GM12878 (cell line): ENCODE results near the gene CHMP1A. TPM values are rescaled to one million over a fixed set of nuclear protein-coding genes. Genes with fewer than 3 reads are reported as not detected.

Experiments used
- ATAC-seq: fragments of 200-7000 bp; cut with Tn5 transposase; 3 replicates; pipeline ENCODE4 v1.9.1; 2020; ENCODE audit warnings: mild to moderate bottlenecking, moderate library complexity
- BruUV-seq: library from RNA; stranded (reverse); fragments of 400-500 nt; replicated peaks from 2 replicates; lab custom pipeline; 2021; lab: Mats Ljungman, UMichigan
- CTCF ChIA-PET: fragments of 300-600 bp; sonication (Branson Sonifier 250); formaldehyde crosslinking; extraction: SDS; loops from one replicate; lab custom pipeline; 2021; ENCODE audit warnings: inconsistent platforms; lab: Yijun Ruan, JAX
- POLR2A ChIA-PET: fragments of 350-600 bp; formaldehyde crosslinking; extraction: SDS; loops from one replicate; lab custom pipeline; 2021; ENCODE audit warnings: inconsistent platforms; lab: Charles Lee
- RAD21 ChIA-PET: fragments of 300-600 bp; sonication (Branson Sonifier 250); formaldehyde crosslinking; loops from one replicate; lab custom pipeline; 2023; ENCODE audit warnings: antibody characterized with exemption; ENCODE audit not compliant: unreplicated experiment; lab: Charles Lee
- SMC1A ChIA-PET: fragments of 300-600 bp; sonication (Branson Sonifier 250); formaldehyde crosslinking; loops from one replicate; lab custom pipeline; 2023; ENCODE audit not compliant: unreplicated experiment, uncharacterized antibody; lab: Charles Lee
- DNase-seq: peaks from one replicate; pipeline ENCODE4 v3.0.0-alpha.2; 2011; ENCODE audit warnings: low read depth, low spot score
- FAIRE-seq: peaks from 3 replicates; lab custom pipeline; 2011; peaks lifted over from hg19 to GRCh38; lab: Jason Lieb, UNC
- H2AFZ ChIP-seq: 2 replicates; pipeline ENCODE4 v1.6.0; 2011; ENCODE audit warnings: low read depth, low read length, control low read depth; ENCODE audit not compliant: control insufficient read depth
- H3K27ac ChIP-seq: 2 replicates; pipeline ENCODE4 v1.5.1; 2011; ENCODE audit warnings: control low read depth; ENCODE audit not compliant: control insufficient read depth, insufficient read depth
- H3K27me3 ChIP-seq, 2 experiments: replicated peaks in 1 of 2; 2 replicates each; pipeline versions ENCODE4 v1.6.0 to v1.6.1; 2011; ENCODE audit warnings: low read length in 1 of 2; ENCODE audit not compliant: control insufficient read depth in 2 of 2, insufficient read depth in 2 of 2
- H3K36me3 ChIP-seq, 2 experiments: 2 replicates each; pipeline ENCODE4 v1.5.1; 2011; ENCODE audit warnings: low read length in 1 of 2; ENCODE audit not compliant: control insufficient read depth in 2 of 2, insufficient read depth in 2 of 2
- H3K4me1 ChIP-seq: 2 replicates; pipeline ENCODE4 v1.6.1; 2011; ENCODE audit warnings: mild to moderate bottlenecking, low read length, moderate library complexity, mixed read lengths; ENCODE audit not compliant: control insufficient read depth, insufficient read depth
- H3K4me2 ChIP-seq: 2 replicates; pipeline ENCODE4 v1.6.0; 2011; ENCODE audit warnings: control low read depth; ENCODE audit not compliant: control insufficient read depth, insufficient read depth
- H3K4me3 ChIP-seq: fragments of 200-600 bp; sonication (generic); 2 replicates; pipeline ENCODE4 v1.5.1; 2016
- H3K79me2 ChIP-seq: 2 replicates; pipeline ENCODE4 v1.6.0; 2011; ENCODE audit warnings: low read length; ENCODE audit not compliant: control insufficient read depth, insufficient read depth
- H3K9ac ChIP-seq: 2 replicates; pipeline ENCODE4 v1.8.0; 2011; ENCODE audit warnings: low read length, control low read depth, mixed read lengths; ENCODE audit not compliant: control insufficient read depth, insufficient read depth
- H3K9me3 ChIP-seq: replicated peaks from 3 replicates; pipeline ENCODE4 v1.5.1; 2011; ENCODE audit warnings: mild to moderate bottlenecking, low read length; ENCODE audit not compliant: control insufficient read depth, insufficient read depth
- H4K20me1 ChIP-seq: 2 replicates; pipeline ENCODE4 v1.6.0; 2011; ENCODE audit not compliant: control insufficient read depth, insufficient read depth
- BHLHE40 ChIP-seq, 2 experiments: fragments of 450-650 bp in 1 of 2; IDR thresholded peaks; 2 replicates each; pipeline ENCODE4 v1.6.1; 2011 to 2017; ENCODE audit warnings: low read depth in 2 of 2, borderline replicate concordance in 1 of 2, improper control_type of control experiment in 1 of 2, low read length in 1 of 2, mild to moderate bottlenecking in 1 of 2
- EZH2 ChIP-seq: IDR thresholded peaks from 2 replicates; pipeline ENCODE4 v1.6.1; 2012; ENCODE audit warnings: low read depth, mild to moderate bottlenecking, control low read depth, inconsistent platforms, low read length, borderline replicate concordance; ENCODE audit not compliant: control insufficient read depth
- KAT2A ChIP-seq: conservative IDR thresholded peaks from 2 replicates; pipeline ENCODE4 v1.6.1; 2011; ENCODE audit warnings: low read depth, low read length; ENCODE audit not compliant: control insufficient read depth
- SRF ChIP-seq, 2 experiments: IDR thresholded peaks; 2 replicates each; pipeline ENCODE4 v1.6.1; 2011; ENCODE audit warnings: low read depth in 2 of 2, low read length in 2 of 2, mild to moderate bottlenecking in 1 of 2, moderate library complexity in 1 of 2
- STAT3 ChIP-seq: IDR thresholded peaks from 2 replicates; pipeline ENCODE4 v1.6.1; 2011; ENCODE audit warnings: low read depth, low read length, improper control_type of control experiment
- ZNF217 ChIP-seq: fragments of 450-650 bp; IDR thresholded peaks from 2 replicates; pipeline ENCODE4 v1.6.1; 2017; ENCODE audit warnings: antibody characterized with exemption, mild to moderate bottlenecking
- whole genome bisulfite sequencing: methylation state at CpG from one replicate; pipeline ENCODE4 v1.1.6; 2016; ENCODE audit warnings: low lambda C conversion rate; ENCODE audit not compliant: insufficient replicate concordance, insufficient coverage; ENCODE audit errors: missing lambda C conversion rate; 5-methylcytosine and 5-hydroxymethylcytosine counted together
- in situ Hi-C: fragments of 300-500 bp; cut with MboI; formaldehyde crosslinking; loops from 9 replicates; pipeline ENCODE4 v1.14.3; 2018; ENCODE audit warnings: mixed read lengths
- intact Hi-C: fragments of 100-400 bp; cut with micrococcal nuclease; formaldehyde crosslinking; loops from one replicate; pipeline ENCODE4 v1.14.2; 2022; ENCODE audit not compliant: unreplicated experiment
- polyA plus RNA-seq, 11 experiments: library from polyadenylated mRNA; depleted of rRNA in 4 of 11; unstranded in 6 of 11; stranded (reverse) in 5 of 11; fragments of >200 nt; fragmentation: Nextera tagmentation in 4 of 11; fragmentation: Illumina TruSeq in 1 of 11; extraction: Ambion mirVana in 4 of 11; extraction: Trizol in 1 of 11; gene quantifications; 1 replicate in 1 of 11; 2 replicates in 10 of 11; pipeline versions ENCODE4 v1.2.1 to v1.2.3, GENCODE V29; 2011 to 2016; ENCODE audit warnings: inconsistent platforms in 2 of 11, missing spikeins in 2 of 11, low read depth in 1 of 11
- total RNA-seq, 4 experiments: library from RNA; depleted of rRNA in 3 of 4; stranded (reverse); fragments of >200 nt in 3 of 4; fragmentation: Illumina TruSeq in 1 of 4; extraction: Trizol in 1 of 4; gene quantifications; 2 replicates each; pipeline versions ENCODE4 v1.2.1 to v1.2.3, GENCODE V29; 2013 to 2021
- TF ChIP-seq, protein P1 (sequence below), 3 experiments: IDR thresholded peaks in 2 of 3; conservative IDR thresholded peaks in 1 of 3; 2 replicates each; pipeline ENCODE4 v1.5.1; 2011; ENCODE audit warnings: low read depth in 3 of 3, low read length in 3 of 3, mild to moderate bottlenecking in 3 of 3, control low read depth in 2 of 3, moderate library complexity in 2 of 3, inconsistent platforms in 1 of 3, mixed read lengths in 1 of 3; ENCODE audit not compliant: control insufficient read depth in 2 of 3, insufficient read depth in 1 of 3; ENCODE audit errors: extremely low read depth in 1 of 3

The CHMP1A gene
- total and polyA plus RNA-seq, 10 of the 15 experiments (the other 5 are each of a cell fraction or from before 2014, with no cell fraction given): 1.0 to 86.7 (median 54.7) TPM

DNA sequence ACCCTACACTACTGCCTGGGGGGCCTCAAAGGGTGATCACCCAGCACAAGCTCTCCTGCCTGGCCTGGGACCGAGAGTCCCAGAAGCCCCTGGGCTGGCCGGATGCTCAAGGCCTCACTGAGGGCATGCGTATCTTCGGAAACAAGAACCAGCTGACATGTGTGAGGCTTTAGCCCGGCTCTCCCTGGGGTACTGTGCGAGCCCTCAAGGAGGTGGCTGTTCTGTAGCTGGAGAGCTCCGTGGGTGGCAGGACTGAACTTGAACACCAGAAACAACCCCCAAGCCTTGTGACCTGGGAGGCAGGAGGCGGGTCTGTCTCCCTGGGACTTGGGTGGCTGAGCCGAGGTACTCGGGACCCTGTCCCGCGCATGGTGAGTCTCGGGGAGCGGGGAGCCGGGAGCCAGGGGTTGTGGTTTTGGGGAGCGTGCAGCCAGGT lies 37.1 kb downstream of the CHMP1A start:
- ATAC-seq (no peak), DNase-seq (no peak)
- ChIA-PET POLR2A (no interaction called here), RAD21 (no interaction called here)
- intact Hi-C loops: no loop called here
- Histone ChIP-seq H3K4me2 (no peak overlapping the region), H3K9me3 (no peaks in the 10 kb centered on the region), H3K36me3 (no peaks in the 10 kb centered on the region), H3K79me2 (no peaks in the 10 kb centered on the region), H2AFZ (no peak overlapping the region), H3K4me3 (no peak overlapping the region)
- TF ChIP-seq KAT2A (no peak), EZH2 (no peak), SRF (IDR thresholded peaks at IDR 0.05; ENCODE audit: low read depth in 2 of 2, low read length in 2 of 2) (no peak), ZNF217 (no peak), STAT3 (no peak), BHLHE40 (IDR thresholded peaks at IDR 0.05; ENCODE audit: borderline replicate concordance in 1 of 2, low read depth in 2 of 2, low read length in 1 of 2) (no peak)
- TF ChIP-seq, protein P1, sequence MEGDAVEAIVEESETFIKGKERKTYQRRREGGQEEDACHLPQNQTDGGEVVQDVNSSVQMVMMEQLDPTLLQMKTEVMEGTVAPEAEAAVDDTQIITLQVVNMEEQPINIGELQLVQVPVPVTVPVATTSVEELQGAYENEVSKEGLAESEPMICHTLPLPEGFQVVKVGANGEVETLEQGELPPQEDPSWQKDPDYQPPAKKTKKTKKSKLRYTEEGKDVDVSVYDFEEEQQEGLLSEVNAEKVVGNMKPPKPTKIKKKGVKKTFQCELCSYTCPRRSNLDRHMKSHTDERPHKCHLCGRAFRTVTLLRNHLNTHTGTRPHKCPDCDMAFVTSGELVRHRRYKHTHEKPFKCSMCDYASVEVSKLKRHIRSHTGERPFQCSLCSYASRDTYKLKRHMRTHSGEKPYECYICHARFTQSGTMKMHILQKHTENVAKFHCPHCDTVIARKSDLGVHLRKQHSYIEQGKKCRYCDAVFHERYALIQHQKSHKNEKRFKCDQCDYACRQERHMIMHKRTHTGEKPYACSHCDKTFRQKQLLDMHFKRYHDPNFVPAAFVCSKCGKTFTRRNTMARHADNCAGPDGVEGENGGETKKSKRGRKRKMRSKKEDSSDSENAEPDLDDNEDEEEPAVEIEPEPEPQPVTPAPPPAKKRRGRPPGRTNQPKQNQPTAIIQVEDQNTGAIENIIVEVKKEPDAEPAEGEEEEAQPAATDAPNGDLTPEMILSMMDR (IDR thresholded peaks at IDR 0.05 in 2 of 3, conservative IDR thresholded peaks at IDR 0.05 in 1 of 3; ENCODE audit: control insufficient read depth in 2 of 3, extremely low read depth in 1 of 3, insufficient read depth in 1 of 3, low read depth in 3 of 3, low read length in 3 of 3): no peak
- TF ChIP-seq, all 136 proteins: peak for 0
- Histone ChIP-seq H4K20me1 (no peaks in the 10 kb centered on the region), H3K9ac (no peak overlapping the region), H3K27me3 (0 out of 4 replicates have a peak, but pooled peaks cover 0 to 2% of the 10 kb centered on the region in 2 experiments), H3K27ac (no peak overlapping the region), H3K4me1 (no peaks in the 10 kb centered on the region)
- in situ Hi-C loops: no loop called here
- FAIRE-seq: no peak
- ChIA-PET SMC1A (no interaction called here), CTCF (no interaction called here)
- 31% methylated on average over 16 of the region's 16 CpGs for WGBS
- no TSS peak for BruUV-seq
